Suprapubic skin (tissue), 4 donors: ENCODE results near the gene NRCAM.

Experiments used
- CTCF ChIP-seq, 2 donors: fragments of 200-600 bp in 1 of 2; fragments of 450-650 bp in 1 of 2; sonication (generic) in 1 of 2; IDR thresholded peaks; one replicate each; pipeline ENCODE4 v1.5.1; 2016 to 2019; ENCODE audit warnings: antibody characterized with exemption in 2 of 2, mild to moderate bottlenecking in 1 of 2, moderate library complexity in 1 of 2
- EP300 ChIP-seq: sonication (generic); formaldehyde crosslinking; IDR thresholded peaks from one replicate; pipeline ENCODE4 v1.6.1; 2017; ENCODE audit warnings: antibody characterized with exemption
- POLR2A ChIP-seq, 2 donors: fragments of 450-650 bp; IDR thresholded peaks; one replicate each; pipeline ENCODE4 v1.6.1; 2017; ENCODE audit warnings: antibody characterized with exemption in 2 of 2, mild to moderate bottlenecking in 2 of 2, moderate library complexity in 2 of 2
- POLR2AphosphoS5 ChIP-seq, 3 donors: sonication (generic); formaldehyde crosslinking; IDR thresholded peaks; one replicate each; pipeline ENCODE4 v1.6.1; 2017; ENCODE audit warnings: antibody characterized with exemption in 3 of 3

DNA sequence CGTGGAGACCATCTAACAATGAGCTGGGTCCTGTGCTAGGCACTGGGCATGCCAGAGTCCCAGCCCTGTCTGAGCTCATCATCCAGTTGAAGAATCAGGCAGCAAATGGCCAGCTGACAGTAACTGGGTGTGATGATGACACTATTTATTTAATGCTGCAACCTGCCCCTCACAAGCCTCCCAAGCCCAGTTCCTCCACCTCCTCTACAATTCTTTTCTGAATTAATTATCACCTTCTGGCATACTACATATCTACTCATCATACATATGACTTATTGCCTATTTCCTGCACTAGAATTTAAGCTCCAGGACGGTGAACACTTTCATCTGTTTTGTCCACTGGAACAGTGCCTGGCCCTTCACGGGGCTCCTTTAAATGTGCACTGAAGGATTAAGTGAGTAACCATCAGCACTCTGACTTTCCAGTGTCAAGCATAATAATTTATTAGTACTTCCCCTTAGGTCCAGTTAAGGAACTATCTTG, 229.4 kb downstream of the NRCAM start:
- TF ChIP-seq CTCF (IDR thresholded peaks at IDR 0.05): no peak
- no peak for TF ChIP-seq POLR2A (IDR thresholded peaks at IDR 0.05)
- no peak for TF ChIP-seq POLR2AphosphoS5 (IDR thresholded peaks at IDR 0.05)
- TF ChIP-seq EP300: no peak
